GM19193 (cell line): Measurements from ENCODE around the gene SLC9A9.

Source experiments
- POLR2A ChIP-seq: IDR thresholded peaks from 4 replicates; pipeline ENCODE4 v1.6.1; 2011; ENCODE audit not compliant: insufficient read depth, insufficient read length; ENCODE audit errors: extremely low read depth

SLC9A9 gene

GRCh38 chr3:143794793-143795462 is 53.3 kb downstream of the SLC9A9 start:
- no peak for TF ChIP-seq POLR2A

GRCh38 chr3:143793971-143794370 is 54.3 kb downstream of the SLC9A9 start:
- TF ChIP-seq POLR2A, result no peak

- no peak for TF ChIP-seq POLR2A
Observed at GRCh38 chr3:143791386-143791785, 56.9 kb downstream of the SLC9A9 start.

- no peak for TF ChIP-seq POLR2A
Observed at GRCh38 chr3:143786219-143787191, 61.8 kb downstream of the SLC9A9 start.

GRCh38 chr3:143784446-143784845 is 63.8 kb downstream of the SLC9A9 start:
- TF ChIP-seq POLR2A, result no peak

GRCh38 chr3:143783851-143784370 is 64.4 kb downstream of the SLC9A9 start:
- TF ChIP-seq POLR2A, result no peak

- TF ChIP-seq POLR2A, result no peak
Observed at GRCh38 chr3:143775459-143775858, 72.8 kb downstream of the SLC9A9 start.

- no peak for TF ChIP-seq POLR2A
Observed at GRCh38 chr3:143771939-143772338, 76.3 kb downstream of the SLC9A9 start.

GRCh38 chr3:143771258-143771657 is 77.0 kb downstream of the SLC9A9 start:
- no peak for TF ChIP-seq POLR2A

GRCh38 chr3:143770391-143770790 is 77.9 kb downstream of the SLC9A9 start:
- no peak for TF ChIP-seq POLR2A

- TF ChIP-seq POLR2A, result no peak
Observed at GRCh38 chr3:143769616-143770015, 78.7 kb downstream of the SLC9A9 start.

- TF ChIP-seq POLR2A, result no peak
Observed at GRCh38 chr3:143764840-143765239, 83.4 kb downstream of the SLC9A9 start.

- TF ChIP-seq POLR2A, result no peak
Observed at GRCh38 chr3:143763564-143764162, 84.6 kb downstream of the SLC9A9 start.

- no peak for TF ChIP-seq POLR2A
Observed at GRCh38 chr3:143757691-143758090, 90.6 kb downstream of the SLC9A9 start.

- TF ChIP-seq POLR2A, result no peak
Observed at GRCh38 chr3:143755978-143756377, 92.3 kb downstream of the SLC9A9 start.
